K562 (cell line): ENCODE measurements around the gene ZMYM1. TPM values are rescaled to one million over a fixed set of nuclear protein-coding genes. Genes with fewer than 3 reads are reported as not detected.

Experiments used
- CC2D1A ChIP-seq: fragments of 450-650 bp; IDR thresholded peaks from 2 replicates; pipeline ENCODE4 v1.6.1; 2017; ENCODE audit warnings: mild to moderate bottlenecking
- FOXM1 ChIP-seq, 2 experiments: fragments of 450-650 bp in 1 of 2; sonication (generic) in 1 of 2; formaldehyde crosslinking in 1 of 2; IDR thresholded peaks; 2 replicates each; pipeline versions ENCODE4 v1.6.1 to v1.9.0; 2017 to 2022; ENCODE audit warnings: low read depth in 2 of 2, mild to moderate bottlenecking in 2 of 2, missing genetic modification reagents in 1 of 2, moderate library complexity in 1 of 2
- FOXP1 ChIP-seq: sonication (generic); formaldehyde crosslinking; IDR thresholded peaks from 2 replicates; pipeline ENCODE4 v1.8.0; 2022; ENCODE audit warnings: mild to moderate bottlenecking, missing genetic modification reagents
- L3MBTL2 ChIP-seq: fragments of 450-650 bp; IDR thresholded peaks from 2 replicates; pipeline ENCODE4 v1.6.1; 2016; ENCODE audit warnings: mild to moderate bottlenecking, moderate library complexity
- MEF2D ChIP-seq: conservative IDR thresholded peaks from 2 replicates; pipeline ENCODE4 v1.6.1; 2016; ENCODE audit warnings: low read depth, missing genetic modification characterization, missing compliant biosample characterization
- MYNN ChIP-seq, 2 experiments: sonication (generic); formaldehyde crosslinking in 1 of 2; IDR thresholded peaks; 2 replicates each; pipeline versions ENCODE4 v1.5.0 to v1.6.1; 2016 to 2020; ENCODE audit warnings: antibody characterized with exemption in 1 of 2, missing genetic modification reagents in 1 of 2
- PCBP2 ChIP-seq: fragments of 200-400 bp; formaldehyde crosslinking; IDR thresholded peaks from 2 replicates; pipeline ENCODE4 v1.6.1; 2018; ENCODE audit warnings: low read length, low read depth, mild to moderate bottlenecking, moderate library complexity; ENCODE audit not compliant: poor library complexity, severe bottlenecking
- SIN3B ChIP-seq: fragments of 450-650 bp; IDR thresholded peaks from 2 replicates; pipeline ENCODE4 v1.6.1; 2017; ENCODE audit warnings: low read depth, mild to moderate bottlenecking, moderate library complexity
- TAF15 ChIP-seq: fragments of 200-400 bp; formaldehyde crosslinking; IDR thresholded peaks from 2 replicates; pipeline ENCODE4 v1.6.1; 2017; ENCODE audit warnings: mild to moderate bottlenecking, low read depth, low read length, moderate library complexity
- ZNF830 ChIP-seq: fragments of 250-450 bp; sonication (Bioruptor Pico); IDR thresholded peaks from 2 replicates; pipeline ENCODE4 v1.5.0; 2021; ENCODE audit warnings: mild to moderate bottlenecking
- polyA plus RNA-seq, 8 experiments: library from polyadenylated mRNA; depleted of rRNA in 4 of 8; stranded (reverse) in 5 of 8; unstranded in 3 of 8; fragments of >200 nt; fragmentation: Nextera tagmentation in 2 of 8; fragmentation: Illumina TruSeq in 1 of 8; extraction: Ambion mirVana in 2 of 8; extraction: Trizol in 1 of 8; gene quantifications; 2 replicates each; pipeline versions ENCODE4 v1.2.1 to v1.2.3, GENCODE V29; 2011 to 2014; ENCODE audit warnings: inconsistent platforms in 1 of 8, missing spikeins in 1 of 8
- total RNA-seq, 7 experiments: library from RNA; depleted of rRNA in 6 of 7; stranded (reverse); fragments of >200 nt in 6 of 7; fragmentation: Illumina TruSeq in 2 of 7; extraction: Trizol in 2 of 7; gene quantifications; 2 replicates each; pipeline versions ENCODE4 v1.2.1 to v1.2.3, GENCODE V29; 2011 to 2021; ENCODE audit warnings: low replicate concordance in 1 of 7
- TF ChIP-seq, protein P1 (sequence below): fragments of 450-650 bp; IDR thresholded peaks from 2 replicates; pipeline ENCODE4 v1.6.1; 2016; ENCODE audit warnings: antibody characterized with exemption
- TF ChIP-seq, protein P2 (sequence below): IDR thresholded peaks from 3 replicates; pipeline ENCODE4 v1.6.1; 2011; ENCODE audit warnings: borderline replicate concordance, mild to moderate bottlenecking, moderate library complexity; ENCODE audit not compliant: insufficient read length; ENCODE audit errors: extremely low read depth
- TF ChIP-seq, protein P3 (sequence below): fragments of 450-650 bp; formaldehyde crosslinking; IDR thresholded peaks from 2 replicates; pipeline ENCODE4 v1.4.0; 2020; ENCODE audit warnings: mild to moderate bottlenecking, moderate library complexity
- TF ChIP-seq, protein P4 (sequence below): fragments of 250-450 bp; sonication (Bioruptor Pico); IDR thresholded peaks from 2 replicates; pipeline ENCODE4 v1.4.0; 2020
- TF ChIP-seq, protein P5 (sequence below): fragments of 250-450 bp; sonication (Bioruptor Pico); IDR thresholded peaks from 2 replicates; pipeline ENCODE4 v1.4.0; 2020; ENCODE audit warnings: mild to moderate bottlenecking

Gene ZMYM1
- total and polyA plus RNA-seq, 9 of the 15 experiments (the other 6 are each of a cell fraction or from before 2014, with no cell fraction given), result 7.5 to 25.4 (median 15.8) TPM

DNA sequence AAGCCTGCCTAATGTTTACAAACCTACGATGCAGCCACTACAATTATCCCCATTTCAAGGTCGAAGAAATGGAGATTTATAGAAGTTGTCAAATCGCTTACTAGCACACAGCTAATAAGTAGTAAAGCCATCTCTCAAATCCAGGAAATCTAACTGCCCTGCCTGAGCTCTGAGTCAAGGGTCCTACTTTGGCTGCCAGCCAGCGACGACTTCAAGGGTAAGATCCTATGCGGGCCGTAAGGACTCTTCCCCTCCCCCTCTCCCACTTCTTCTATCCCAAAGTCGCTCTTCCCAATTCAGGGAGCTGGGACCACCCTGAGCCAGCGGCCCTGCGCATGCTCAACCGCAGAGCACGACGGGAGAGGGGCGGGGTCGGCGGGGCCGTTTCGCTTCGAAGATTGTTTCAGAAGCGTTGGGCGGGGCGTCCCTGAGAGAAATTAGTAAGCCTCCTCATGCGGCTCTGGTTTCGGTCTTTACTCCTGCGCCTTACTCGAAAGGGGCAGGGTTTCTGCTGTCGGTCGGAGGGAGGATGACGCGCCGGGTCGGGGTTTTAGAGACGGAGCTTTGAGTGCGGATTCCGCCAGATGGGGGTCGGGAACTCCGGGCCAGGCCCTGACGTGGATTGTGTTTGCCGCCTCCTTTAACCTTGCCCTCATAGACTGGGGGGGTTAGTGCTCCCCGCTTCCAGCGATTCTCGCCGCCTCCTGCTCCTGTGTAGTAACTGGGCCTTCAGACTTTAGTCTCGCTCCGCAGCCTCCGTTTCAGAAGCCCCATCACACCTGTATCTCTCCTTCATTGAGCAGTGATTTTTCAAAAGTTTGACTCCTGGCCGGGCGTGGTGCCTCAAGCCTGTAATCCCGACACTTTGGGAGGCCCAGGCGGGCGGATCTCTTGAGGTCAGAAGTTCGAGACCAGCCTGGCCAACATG lies at the start of gene ZMYM1 (continued):
- peak; percentile 20 for TF ChIP-seq SIN3B
- peak; percentile 94 for TF ChIP-seq FOXM1 (IDR thresholded peaks at IDR 0.05; ENCODE audit: low read depth)
- TF ChIP-seq FOXM1 (CRISPR knock-in tag; IDR thresholded peaks at IDR 0.05; ENCODE audit: low read depth), result 0 out of 2 replicates have a peak, but pooled peaks have one; percentile 62
- TF ChIP-seq, protein P1, sequence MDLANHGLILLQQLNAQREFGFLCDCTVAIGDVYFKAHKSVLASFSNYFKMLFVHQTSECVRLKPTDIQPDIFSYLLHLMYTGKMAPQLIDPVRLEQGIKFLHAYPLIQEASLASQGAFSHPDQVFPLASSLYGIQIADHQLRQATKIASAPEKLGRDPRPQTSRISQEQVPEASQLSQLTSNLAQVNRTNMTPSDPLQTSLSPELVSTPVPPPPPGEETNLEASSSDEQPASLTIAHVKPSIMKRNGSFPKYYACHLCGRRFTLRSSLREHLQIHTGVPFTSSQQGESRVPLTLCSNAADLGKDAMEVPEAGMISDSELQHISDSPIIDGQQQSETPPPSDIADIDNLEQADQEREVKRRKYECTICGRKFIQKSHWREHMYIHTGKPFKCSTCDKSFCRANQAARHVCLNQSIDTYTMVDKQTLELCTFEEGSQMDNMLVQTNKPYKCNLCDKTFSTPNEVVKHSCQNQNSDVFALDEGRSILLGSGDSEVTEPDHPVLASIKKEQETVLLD, result peak; percentile 95
- no peak for TF ChIP-seq TAF15
- TF ChIP-seq, protein P2, sequence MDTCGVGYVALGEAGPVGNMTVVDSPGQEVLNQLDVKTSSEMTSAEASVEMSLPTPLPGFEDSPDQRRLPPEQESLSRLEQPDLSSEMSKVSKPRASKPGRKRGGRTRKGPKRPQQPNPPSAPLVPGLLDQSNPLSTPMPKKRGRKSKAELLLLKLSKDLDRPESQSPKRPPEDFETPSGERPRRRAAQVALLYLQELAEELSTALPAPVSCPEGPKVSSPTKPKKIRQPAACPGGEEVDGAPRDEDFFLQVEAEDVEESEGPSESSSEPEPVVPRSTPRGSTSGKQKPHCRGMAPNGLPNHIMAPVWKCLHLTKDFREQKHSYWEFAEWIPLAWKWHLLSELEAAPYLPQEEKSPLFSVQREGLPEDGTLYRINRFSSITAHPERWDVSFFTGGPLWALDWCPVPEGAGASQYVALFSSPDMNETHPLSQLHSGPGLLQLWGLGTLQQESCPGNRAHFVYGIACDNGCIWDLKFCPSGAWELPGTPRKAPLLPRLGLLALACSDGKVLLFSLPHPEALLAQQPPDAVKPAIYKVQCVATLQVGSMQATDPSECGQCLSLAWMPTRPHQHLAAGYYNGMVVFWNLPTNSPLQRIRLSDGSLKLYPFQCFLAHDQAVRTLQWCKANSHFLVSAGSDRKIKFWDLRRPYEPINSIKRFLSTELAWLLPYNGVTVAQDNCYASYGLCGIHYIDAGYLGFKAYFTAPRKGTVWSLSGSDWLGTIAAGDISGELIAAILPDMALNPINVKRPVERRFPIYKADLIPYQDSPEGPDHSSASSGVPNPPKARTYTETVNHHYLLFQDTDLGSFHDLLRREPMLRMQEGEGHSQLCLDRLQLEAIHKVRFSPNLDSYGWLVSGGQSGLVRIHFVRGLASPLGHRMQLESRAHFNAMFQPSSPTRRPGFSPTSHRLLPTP, result peak; percentile 7
- TF ChIP-seq, protein P3, sequence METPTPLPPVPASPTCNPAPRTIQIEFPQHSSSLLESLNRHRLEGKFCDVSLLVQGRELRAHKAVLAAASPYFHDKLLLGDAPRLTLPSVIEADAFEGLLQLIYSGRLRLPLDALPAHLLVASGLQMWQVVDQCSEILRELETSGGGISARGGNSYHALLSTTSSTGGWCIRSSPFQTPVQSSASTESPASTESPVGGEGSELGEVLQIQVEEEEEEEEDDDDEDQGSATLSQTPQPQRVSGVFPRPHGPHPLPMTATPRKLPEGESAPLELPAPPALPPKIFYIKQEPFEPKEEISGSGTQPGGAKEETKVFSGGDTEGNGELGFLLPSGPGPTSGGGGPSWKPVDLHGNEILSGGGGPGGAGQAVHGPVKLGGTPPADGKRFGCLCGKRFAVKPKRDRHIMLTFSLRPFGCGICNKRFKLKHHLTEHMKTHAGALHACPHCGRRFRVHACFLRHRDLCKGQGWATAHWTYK (CRISPR knock-in tag), result no peak
- 0 out of 2 replicates have a peak, but pooled peaks have one; percentile 81 for TF ChIP-seq ZNF830
- TF ChIP-seq FOXP1, result 0 out of 2 replicates have a peak, but pooled peaks have one; percentile 54
- no peak for TF ChIP-seq MEF2D
- TF ChIP-seq, protein P4, sequence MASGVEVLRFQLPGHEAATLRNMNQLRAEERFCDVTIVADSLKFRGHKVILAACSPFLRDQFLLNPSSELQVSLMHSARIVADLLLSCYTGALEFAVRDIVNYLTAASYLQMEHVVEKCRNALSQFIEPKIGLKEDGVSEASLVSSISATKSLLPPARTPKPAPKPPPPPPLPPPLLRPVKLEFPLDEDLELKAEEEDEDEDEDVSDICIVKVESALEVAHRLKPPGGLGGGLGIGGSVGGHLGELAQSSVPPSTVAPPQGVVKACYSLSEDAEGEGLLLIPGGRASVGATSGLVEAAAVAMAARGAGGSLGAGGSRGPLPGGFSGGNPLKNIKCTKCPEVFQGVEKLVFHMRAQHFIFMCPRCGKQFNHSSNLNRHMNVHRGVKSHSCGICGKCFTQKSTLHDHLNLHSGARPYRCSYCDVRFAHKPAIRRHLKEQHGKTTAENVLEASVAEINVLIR (CRISPR knock-in tag), result 0 out of 2 replicates have a peak, but pooled peaks have one; percentile 17
- peak; percentile 89 for TF ChIP-seq L3MBTL2
- TF ChIP-seq, protein P5, sequence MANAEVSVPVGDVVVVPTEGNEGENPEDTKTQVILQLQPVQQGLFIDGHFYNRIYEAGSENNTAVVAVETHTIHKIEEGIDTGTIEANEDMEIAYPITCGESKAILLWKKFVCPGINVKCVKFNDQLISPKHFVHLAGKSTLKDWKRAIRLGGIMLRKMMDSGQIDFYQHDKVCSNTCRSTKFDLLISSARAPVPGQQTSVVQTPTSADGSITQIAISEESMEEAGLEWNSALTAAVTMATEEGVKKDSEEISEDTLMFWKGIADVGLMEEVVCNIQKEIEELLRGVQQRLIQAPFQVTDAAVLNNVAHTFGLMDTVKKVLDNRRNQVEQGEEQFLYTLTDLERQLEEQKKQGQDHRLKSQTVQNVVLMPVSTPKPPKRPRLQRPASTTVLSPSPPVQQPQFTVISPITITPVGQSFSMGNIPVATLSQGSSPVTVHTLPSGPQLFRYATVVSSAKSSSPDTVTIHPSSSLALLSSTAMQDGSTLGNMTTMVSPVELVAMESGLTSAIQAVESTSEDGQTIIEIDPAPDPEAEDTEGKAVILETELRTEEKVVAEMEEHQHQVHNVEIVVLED (CRISPR knock-in tag), result 0 out of 2 replicates have a peak, but pooled peaks have one; percentile 11
- peak; percentile 92 for TF ChIP-seq CC2D1A
- no peak for TF ChIP-seq PCBP2
- 0 out of 2 replicates have a peak, but pooled peaks have one; percentile 44 for TF ChIP-seq MYNN (IDR thresholded peaks at IDR 0.05)
- no peak for TF ChIP-seq MYNN (CRISPR knock-in tag; IDR thresholded peaks at IDR 0.05)
